ENCODE results near the gene NFKBIA. TPM values are rescaled to one million over a fixed set of nuclear protein-coding genes. Genes with fewer than 3 reads are reported as not detected.
"Not testable (repeated sequence)": the region's sequence is repeated elsewhere in the genome, so short reads cannot be mapped to it uniquely, and the experiment has no call there.

Gene NFKBIA
- total RNA-seq, 5 donors from 2014 or later (not counting 1 experiment from before 2014, with no cell fraction given), result 129 to 1,245 (median 169) TPM

DNA sequence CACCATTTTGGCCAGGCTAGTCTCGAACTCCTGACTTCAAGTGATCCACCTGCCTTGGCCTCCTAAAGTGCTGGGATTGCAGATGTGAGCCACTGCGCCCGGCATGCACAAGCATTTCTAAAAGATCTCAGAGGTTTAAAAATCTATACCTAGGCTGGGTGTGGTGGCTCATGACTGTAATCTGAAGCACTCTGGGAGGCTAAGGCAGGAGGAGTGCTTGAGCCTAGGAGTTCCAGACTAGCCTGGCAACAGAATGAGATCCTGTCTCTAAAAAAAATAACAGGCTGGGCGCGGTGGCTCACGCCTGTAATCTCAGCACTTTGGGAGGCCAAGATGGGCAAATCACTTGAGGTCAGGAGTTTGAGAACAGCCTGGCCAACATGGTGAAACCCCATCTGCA, 49.3 kb downstream of the NFKBIA start:
- H3K4me1 Mint-ChIP-seq, result peaks cover 16 to 28% (median 16%) of the 10 kb centered on the region in 3 donors
- H3K4me3 Mint-ChIP-seq; DNase-seq; H3K9me3 Mint-ChIP-seq; H3K36me3 Mint-ChIP-seq; H3K27ac ChIP-seq (ENCODE audit: low read length); H3K27ac Mint-ChIP-seq; ATAC-seq (replicated peaks in 1 of 4); H3K4me3 ChIP-seq (ENCODE audit: control insufficient read depth in 1 of 2, extremely low read depth in 1 of 2, low read length in 1 of 2); H3K27me3 ChIP-seq (replicated peaks in 1 of 2; ENCODE audit: control insufficient read depth in 2 of 2, extremely low read depth in 1 of 2, insufficient read depth in 2 of 2, low read length in 1 of 2); POLR2A ChIA-PET; CTCF ChIA-PET; H3K27me3 Mint-ChIP-seq; H3K36me3 ChIP-seq (ENCODE audit: control insufficient read depth in 2 of 2, extremely low read depth in 1 of 2, insufficient read depth in 1 of 2, low read length in 1 of 2); H3K9me3 ChIP-seq: not testable (repeated sequence)
- WGBS (ENCODE audit: insufficient coverage), result 91% methylated on average over 3 of the region's 6 CpGs
- peaks cover 12 to 18% of the 10 kb centered on the region in 2 experiments for H3K4me1 ChIP-seq (ENCODE audit: control insufficient read depth in 1 of 2, extremely low read depth in 1 of 2, insufficient read depth in 2 of 2, low read length in 2 of 2)

DNA sequence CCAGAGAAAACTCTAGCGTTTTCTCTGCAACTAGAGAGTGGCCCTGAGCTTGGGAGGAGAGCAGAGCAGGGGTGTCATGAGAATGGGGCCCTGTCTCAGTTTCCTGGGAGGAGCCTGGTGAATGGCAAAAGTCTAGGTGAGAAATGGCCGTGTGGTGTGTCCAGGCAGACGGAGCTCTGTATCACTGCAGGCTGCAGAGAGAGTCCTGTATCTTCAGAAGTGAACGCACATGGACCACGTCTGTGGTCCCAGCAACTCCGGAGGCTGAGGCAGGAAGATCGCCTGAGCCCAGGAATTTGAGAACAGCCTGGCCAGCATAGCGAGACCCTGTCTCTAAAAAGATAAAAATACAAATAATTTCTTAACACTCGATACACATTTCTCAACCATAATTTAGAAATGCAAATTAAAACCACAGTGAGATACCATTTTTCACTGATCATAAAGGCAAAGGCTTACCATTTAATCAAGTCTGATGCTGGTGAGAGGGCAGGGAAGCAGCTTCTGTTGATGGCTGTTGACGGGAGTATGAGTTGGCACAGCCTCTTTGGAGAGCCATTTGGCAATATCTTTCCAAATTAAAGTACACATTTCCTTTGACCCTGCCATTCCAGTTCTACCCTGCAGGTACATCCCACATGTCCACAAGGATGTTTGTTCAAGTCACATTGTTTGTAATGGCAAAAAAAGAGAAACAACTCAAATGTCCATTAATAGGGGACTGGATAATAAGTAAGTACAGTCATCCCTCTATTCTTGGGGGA, 51.0 kb downstream of the NFKBIA start:
- Mint-ChIP-seq H3K9me3 (no peaks in the 10 kb centered on the region), H3K4me1 (peaks cover 19 to 28% (median 20%) of the 10 kb centered on the region in 3 donors), H3K27ac (no peak overlapping the region), H3K27me3 (peaks cover 0 to 3% of the 10 kb centered on the region in 2 donors), H3K36me3 (no peaks in the 10 kb centered on the region), H3K4me3 (no peak overlapping the region)
- Histone ChIP-seq H3K4me3 (ENCODE audit: control insufficient read depth in 1 of 2, extremely low read depth in 1 of 2, low read length in 1 of 2) (no peak overlapping the region), H3K27ac (ENCODE audit: low read length) (no peak overlapping the region), H3K4me1 (ENCODE audit: control insufficient read depth in 1 of 2, extremely low read depth in 1 of 2, insufficient read depth in 2 of 2, low read length in 2 of 2) (peaks cover 15 to 20% of the 10 kb centered on the region in 2 experiments), H3K36me3 (ENCODE audit: control insufficient read depth in 2 of 2, extremely low read depth in 1 of 2, insufficient read depth in 1 of 2, low read length in 1 of 2) (no peaks in the 10 kb centered on the region), H3K27me3 (replicated peaks in 1 of 2; ENCODE audit: control insufficient read depth in 2 of 2, extremely low read depth in 1 of 2, insufficient read depth in 2 of 2, low read length in 1 of 2) (peaks cover 0 to 8% of the 10 kb centered on the region in 2 experiments), H3K9me3 (no peaks in the 10 kb centered on the region)
- CTCF ChIA-PET, result interaction anchor here in 1 of 2 donors (0.6 kb wide), 1 partner anchor 124 kb away, joined by 5 read pairs; no protein-coding TSS in a partner anchor
- WGBS (ENCODE audit: insufficient coverage), result 80% methylated on average over 6 of the region's 10 CpGs
- POLR2A ChIA-PET, result no interaction called here
- ATAC-seq (replicated peaks in 1 of 4), result no peak
- DNase-seq, result no peak

DNA sequence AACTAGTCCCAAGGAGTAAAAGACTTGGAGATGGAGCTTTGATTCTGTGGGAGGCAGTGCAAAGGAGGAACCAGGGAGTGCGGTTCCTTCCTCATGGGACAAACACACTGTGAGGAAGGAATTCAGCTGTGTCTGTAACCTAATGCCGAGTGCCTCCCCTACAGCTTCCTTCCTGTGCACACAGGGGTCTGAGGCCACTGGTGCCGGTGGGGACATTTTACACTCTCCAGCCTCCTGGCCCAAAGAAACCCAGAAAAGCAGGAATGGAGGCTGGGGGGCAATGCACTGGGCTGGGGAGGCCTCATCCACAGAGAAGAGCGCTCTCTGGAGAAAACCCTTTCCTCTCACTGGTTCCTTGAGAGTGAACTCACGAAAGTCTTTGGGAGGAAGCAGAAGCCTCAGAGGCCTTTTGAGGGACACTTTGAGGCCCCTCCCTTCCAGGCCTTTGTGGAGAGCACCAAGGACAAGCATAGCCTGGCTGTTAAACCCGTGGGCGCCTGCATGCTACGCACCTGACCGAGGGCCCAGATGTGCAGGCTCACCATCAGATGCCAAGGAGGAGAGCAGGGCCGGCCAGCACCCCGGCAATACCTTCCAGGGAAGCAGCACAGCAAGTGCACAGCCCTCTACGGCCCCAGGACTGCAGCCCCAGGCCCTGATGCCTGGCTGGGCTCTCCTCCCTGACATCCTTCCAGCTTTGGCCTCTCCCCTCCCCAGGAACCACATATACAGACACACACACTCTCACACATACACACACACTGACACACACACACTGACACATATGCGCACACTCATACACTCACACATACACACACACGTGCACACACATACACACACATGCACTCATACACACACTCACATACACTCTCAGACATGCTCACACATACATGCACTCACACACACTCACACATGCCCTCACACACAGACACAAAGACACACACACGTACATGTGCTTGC, 52.0 kb downstream of the NFKBIA start:
- ChIA-PET CTCF (no interaction called here), POLR2A (no interaction called here)
- H3K4me1 Mint-ChIP-seq, result peaks cover 19 to 36% (median 23%) of the 10 kb centered on the region in 3 donors
- no peaks in the 10 kb centered on the region for H3K36me3 ChIP-seq (ENCODE audit: control insufficient read depth in 2 of 2, extremely low read depth in 1 of 2, insufficient read depth in 1 of 2, low read length in 1 of 2)
- no peak overlapping the region for H3K4me3 ChIP-seq (ENCODE audit: control insufficient read depth in 1 of 2, extremely low read depth in 1 of 2, low read length in 1 of 2)
- peaks cover 0 to 3% of the 10 kb centered on the region in 2 donors for H3K27me3 Mint-ChIP-seq
- peaks cover 0 to 8% of the 10 kb centered on the region in 2 experiments for H3K27me3 ChIP-seq (replicated peaks in 1 of 2; ENCODE audit: control insufficient read depth in 2 of 2, extremely low read depth in 1 of 2, insufficient read depth in 2 of 2, low read length in 1 of 2)
- no peak overlapping the region for H3K27ac Mint-ChIP-seq
- peak in 1 of 4 experiments; percentile 44 for ATAC-seq (replicated peaks in 1 of 4)
- DNase-seq, result no peak
- no peaks in the 10 kb centered on the region for H3K36me3 Mint-ChIP-seq
- no peak overlapping the region for H3K27ac ChIP-seq (ENCODE audit: low read length)
- peak overlapping the region in 1 of 3 donors; percentile 10 for H3K4me3 Mint-ChIP-seq
- H3K9me3 ChIP-seq, result no peaks in the 10 kb centered on the region
- H3K9me3 Mint-ChIP-seq, result no peaks in the 10 kb centered on the region
- H3K4me1 ChIP-seq (ENCODE audit: control insufficient read depth in 1 of 2, extremely low read depth in 1 of 2, insufficient read depth in 2 of 2, low read length in 2 of 2), result peaks cover 15 to 20% of the 10 kb centered on the region in 2 experiments
- 84% methylated on average over 9 of the region's 15 CpGs for WGBS (ENCODE audit: insufficient coverage)

DNA sequence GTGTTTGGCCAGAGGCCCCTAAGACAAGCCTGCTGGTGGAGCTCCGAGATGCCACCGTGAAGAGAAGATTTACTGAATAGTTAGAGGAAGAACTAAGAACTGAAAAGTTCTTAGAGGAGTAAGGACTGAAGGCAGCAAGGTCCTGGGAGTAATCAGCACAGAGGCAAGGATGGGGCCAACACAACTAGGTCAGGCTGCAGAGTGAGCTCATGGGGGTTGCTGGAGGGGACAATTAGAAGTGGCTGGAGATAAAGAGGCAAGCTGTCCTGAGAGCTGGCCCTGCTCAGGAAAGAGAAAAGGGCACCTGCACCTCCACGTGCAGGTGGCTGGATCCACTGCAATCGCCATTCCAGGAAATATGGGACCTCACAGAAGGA, 52.7 kb downstream of the NFKBIA start:
- Mint-ChIP-seq H3K27me3 (peaks cover 0 to 3% of the 10 kb centered on the region in 2 donors), H3K4me3 (peak overlapping the region in 1 of 3 donors; percentile 10), H3K36me3 (no peaks in the 10 kb centered on the region), H3K27ac (no peak overlapping the region), H3K9me3 (no peaks in the 10 kb centered on the region), H3K4me1 (peaks cover 19 to 42% (median 23%) of the 10 kb centered on the region in 3 donors)
- 78% methylated on average over 4 of the region's 4 CpGs for WGBS (ENCODE audit: insufficient coverage)
- CTCF ChIA-PET, result no interaction called here
- POLR2A ChIA-PET, result no interaction called here
- Histone ChIP-seq H3K27ac (ENCODE audit: low read length) (no peak overlapping the region), H3K36me3 (ENCODE audit: control insufficient read depth in 2 of 2, extremely low read depth in 1 of 2, insufficient read depth in 1 of 2, low read length in 1 of 2) (no peaks in the 10 kb centered on the region), H3K4me1 (ENCODE audit: control insufficient read depth in 1 of 2, extremely low read depth in 1 of 2, insufficient read depth in 2 of 2, low read length in 2 of 2) (peaks cover 15 to 20% of the 10 kb centered on the region in 2 experiments), H3K27me3 (replicated peaks in 1 of 2; ENCODE audit: control insufficient read depth in 2 of 2, extremely low read depth in 1 of 2, insufficient read depth in 2 of 2, low read length in 1 of 2) (peaks cover 0 to 8% of the 10 kb centered on the region in 2 experiments), H3K4me3 (ENCODE audit: control insufficient read depth in 1 of 2, extremely low read depth in 1 of 2, low read length in 1 of 2) (no peak overlapping the region), H3K9me3 (no peaks in the 10 kb centered on the region)
- DNase-seq (no peak), ATAC-seq (replicated peaks in 1 of 4) (no peak)

Other genes with a start within 250 kb of the NFKBIA start
- 100 to 1,000 TPM in 1 of 5 donors, 10 to 100 TPM in 4; 93.6 to 109 (median 96.9) TPM for gene PSMA6, start 112.4 kb downstream of the NFKBIA start, total RNA-seq
- gene INSM2, start 129.4 kb upstream of the NFKBIA start, total RNA-seq, result not detected

Data from T-cell (primary cell).